Testis (tissue), 5 donors: ENCODE data around the gene METTL6. TPM values are rescaled to one million over a fixed set of nuclear protein-coding genes. Genes with fewer than 3 reads are reported as not detected.

Experiments
- DNase-seq: peaks from one replicate; pipeline ENCODE4 v3.0.0-alpha.2; 2019
- H3K27ac ChIP-seq, 2 donors: fragments of 200-600 bp; sonication (generic); one replicate each; pipeline ENCODE4 v1.5.1; 2019
- H3K27me3 ChIP-seq: fragments of 200-600 bp; sonication (generic); one replicate; pipeline ENCODE4 v1.5.1; 2019
- H3K36me3 ChIP-seq: fragments of 200-600 bp; sonication (generic); one replicate; pipeline ENCODE4 v1.5.1; 2017; ENCODE audit warnings: low read depth; ENCODE audit errors: missing control alignments
- H3K4me1 ChIP-seq: fragments of 200-600 bp; sonication (generic); one replicate; pipeline ENCODE4 v1.5.1; 2019
- H3K4me3 ChIP-seq, 2 donors: fragments of 200-600 bp; sonication (generic); one replicate each; pipeline ENCODE4 v1.5.1; 2017 to 2019
- H3K9me3 ChIP-seq: fragments of 200-600 bp; sonication (generic); one replicate; pipeline ENCODE4 v1.5.1; 2017
- POLR2A ChIP-seq: fragments of 450-650 bp; IDR thresholded peaks from one replicate; pipeline ENCODE4 v1.6.1; 2017; ENCODE audit warnings: antibody characterized with exemption, mild to moderate bottlenecking, moderate library complexity
- WGBS, 2 donors: methylation state at CpG; one replicate each; pipeline ENCODE4 v1.1.5; 2018; 5-methylcytosine and 5-hydroxymethylcytosine counted together
- intact Hi-C: fragments of 100-400 bp; cut with DNase I; formaldehyde crosslinking; loops from one replicate; pipeline ENCODE4 v1.15.1; 2023; ENCODE audit warnings: low total_unique reads
- long read RNA-seq, 2 donors: transcript quantifications; one replicate each; lab custom pipeline, GENCODE V29; 2026
- polyA plus RNA-seq: library from polyadenylated mRNA; stranded (reverse); fragments of 350-450 nt; fragmentation: Illumina TruSeq; extraction: RNeasy Lipid Tissue Mini Kit (QIAGEN cat#74804); gene quantifications from one replicate; pipeline ENCODE4 v1.2.3, GENCODE V29; 2014; ENCODE audit warnings: low read depth, low replicate concordance; ENCODE audit not compliant: insufficient read depth
- total RNA-seq, 2 donors: library from RNA; depleted of rRNA; stranded (reverse); fragments of >200 nt; gene quantifications; one replicate each; pipeline ENCODE4 v1.2.3, GENCODE V29; 2016
- TF ChIP-seq, protein P1 (sequence below), 3 experiments: fragments of 450-650 bp in 2 of 3; fragments of 200-600 bp in 1 of 3; sonication (generic) in 1 of 3; IDR thresholded peaks; one replicate each; pipeline ENCODE4 v1.5.1; 2016 to 2019; ENCODE audit warnings: antibody characterized with exemption in 3 of 3, mild to moderate bottlenecking in 2 of 3, moderate library complexity in 1 of 3

Gene METTL6, protein sequence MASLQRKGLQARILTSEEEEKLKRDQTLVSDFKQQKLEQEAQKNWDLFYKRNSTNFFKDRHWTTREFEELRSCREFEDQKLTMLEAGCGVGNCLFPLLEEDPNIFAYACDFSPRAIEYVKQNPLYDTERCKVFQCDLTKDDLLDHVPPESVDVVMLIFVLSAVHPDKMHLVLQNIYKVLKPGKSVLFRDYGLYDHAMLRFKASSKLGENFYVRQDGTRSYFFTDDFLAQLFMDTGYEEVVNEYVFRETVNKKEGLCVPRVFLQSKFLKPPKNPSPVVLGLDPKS
- 10 to 100 TPM; 45.1 to 49.4 TPM for total RNA-seq
- 42.9 TPM for polyA plus RNA-seq
- long read RNA-seq, donor 1, full-length matches to known transcripts: 6 of 6 reads
- long read RNA-seq, donor 1, partial matches to known transcripts: 0 of 6 reads
- long read RNA-seq, donor 1, other reads (novel, unspliced or antisense): 0 of 6 reads
- long read RNA-seq, donor 2, partial matches to known transcripts: 0 of 4 reads
- long read RNA-seq, donor 2, other reads (novel, unspliced or antisense): 0 of 4 reads

DNA sequence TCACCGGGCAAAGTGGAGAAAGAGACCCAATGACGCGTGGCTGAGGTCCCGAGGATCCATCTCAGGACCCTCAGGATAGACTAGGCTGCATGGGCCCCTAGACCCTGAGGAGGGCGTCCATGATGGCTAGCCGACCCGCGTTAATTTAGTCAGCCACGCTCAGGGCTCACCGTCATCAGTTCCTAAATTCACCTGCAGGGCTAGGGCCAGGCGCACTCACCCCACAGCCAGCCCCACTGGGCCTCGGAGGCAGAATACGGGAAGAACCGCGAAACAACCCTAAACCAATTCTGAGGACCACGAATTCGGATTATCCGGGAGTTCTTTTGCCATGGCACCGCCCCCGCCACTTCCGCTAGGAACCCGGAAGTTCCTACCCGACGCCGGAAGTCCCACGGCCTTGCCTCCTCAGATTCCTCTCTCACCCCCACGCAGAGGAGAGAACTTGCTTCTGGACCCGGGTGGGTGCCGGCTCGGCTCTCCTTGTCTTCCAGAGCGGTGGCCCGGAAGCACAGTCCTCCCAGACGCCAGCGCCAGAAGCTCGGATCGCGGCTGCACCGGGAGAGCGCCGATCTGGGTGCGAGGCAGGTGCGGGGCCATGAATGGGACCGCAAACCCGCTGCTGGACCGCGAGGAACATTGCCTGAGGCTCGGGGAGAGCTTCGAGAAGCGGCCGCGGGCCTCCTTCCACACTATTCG is at the start of gene METTL6, which contains the start of gene EAF1:
TSS of gene METTL6 (minus strand) at position 363 of the 699 bp plus-strand sequence. CDS start 1,033 bp downstream, outside the sequence.
TSS of gene EAF1 (plus strand) at position 417 of the 699 bp plus-strand sequence. CDS start at position 599, 182 bp downstream.
- intact Hi-C loops: no loop called here
- H3K9me3 ChIP-seq: no peaks in the 10 kb centered on the region
- H3K36me3 ChIP-seq: no peaks in the 10 kb centered on the region
- TF ChIP-seq, protein P1, sequence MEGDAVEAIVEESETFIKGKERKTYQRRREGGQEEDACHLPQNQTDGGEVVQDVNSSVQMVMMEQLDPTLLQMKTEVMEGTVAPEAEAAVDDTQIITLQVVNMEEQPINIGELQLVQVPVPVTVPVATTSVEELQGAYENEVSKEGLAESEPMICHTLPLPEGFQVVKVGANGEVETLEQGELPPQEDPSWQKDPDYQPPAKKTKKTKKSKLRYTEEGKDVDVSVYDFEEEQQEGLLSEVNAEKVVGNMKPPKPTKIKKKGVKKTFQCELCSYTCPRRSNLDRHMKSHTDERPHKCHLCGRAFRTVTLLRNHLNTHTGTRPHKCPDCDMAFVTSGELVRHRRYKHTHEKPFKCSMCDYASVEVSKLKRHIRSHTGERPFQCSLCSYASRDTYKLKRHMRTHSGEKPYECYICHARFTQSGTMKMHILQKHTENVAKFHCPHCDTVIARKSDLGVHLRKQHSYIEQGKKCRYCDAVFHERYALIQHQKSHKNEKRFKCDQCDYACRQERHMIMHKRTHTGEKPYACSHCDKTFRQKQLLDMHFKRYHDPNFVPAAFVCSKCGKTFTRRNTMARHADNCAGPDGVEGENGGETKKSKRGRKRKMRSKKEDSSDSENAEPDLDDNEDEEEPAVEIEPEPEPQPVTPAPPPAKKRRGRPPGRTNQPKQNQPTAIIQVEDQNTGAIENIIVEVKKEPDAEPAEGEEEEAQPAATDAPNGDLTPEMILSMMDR (IDR thresholded peaks at IDR 0.05): no peak
- TF ChIP-seq POLR2A: no peak
- peak within 1 kb of the TSS; percentile 69 to 75 for H3K27ac ChIP-seq
- H3K27me3 ChIP-seq: no peaks in the 10 kb centered on the region
- DNase-seq: peak; percentile 92
- WGBS, 2 donors: 0 to 1% methylated on average over 36 to 52 of the region's 52 CpGs
- H3K4me1 ChIP-seq: peaks cover 18% of the 10 kb centered on the region
- H3K4me3 ChIP-seq: peak within 1 kb of the TSS; percentile 96 to 98

DNA sequence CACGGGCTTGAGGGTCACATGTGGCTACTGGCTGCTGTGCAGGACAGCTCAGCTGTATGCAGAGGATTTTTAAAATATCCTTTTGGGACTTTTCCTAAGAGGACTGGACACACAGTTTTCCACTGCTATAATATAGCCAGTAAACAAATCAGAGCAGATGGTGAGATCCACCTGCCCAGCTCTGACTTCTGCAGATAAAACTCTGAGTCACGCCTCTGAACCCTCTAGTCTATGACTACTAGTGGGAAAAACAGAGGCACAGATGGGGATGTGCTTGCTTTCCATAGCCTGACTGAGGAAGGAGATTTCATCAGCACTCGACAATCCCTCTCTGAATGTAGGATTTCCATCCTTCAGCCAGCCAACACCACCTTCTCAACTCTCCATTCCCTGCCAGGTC is 49.0 kb upstream of the METTL6 start:
- Histone ChIP-seq H3K27ac (no peak overlapping the region), H3K4me1 (no peaks in the 10 kb centered on the region), H3K9me3 (no peaks in the 10 kb centered on the region), H3K4me3 (no peak overlapping the region), H3K27me3 (no peaks in the 10 kb centered on the region), H3K36me3 (no peaks in the 10 kb centered on the region)
- TF ChIP-seq, protein P1 (IDR thresholded peaks at IDR 0.05): no peak
- TF ChIP-seq POLR2A: no peak
- DNase-seq: no peak
- intact Hi-C loops: no loop called here
- 64 to 71% methylated on average over 3 of the region's 3 CpGs for WGBS, 2 donors

GRCh38 chr3:15475161-15475560 is 47.8 kb upstream of the METTL6 start:
- H3K27ac ChIP-seq: no peak overlapping the region
- H3K36me3 ChIP-seq: no peaks in the 10 kb centered on the region
- no peaks in the 10 kb centered on the region for H3K27me3 ChIP-seq
- intact Hi-C loops: no loop called here
- no peak for DNase-seq
- TF ChIP-seq POLR2A: no peak
- TF ChIP-seq, protein P1 (IDR thresholded peaks at IDR 0.05): no peak
- H3K4me1 ChIP-seq: no peaks in the 10 kb centered on the region
- no peaks in the 10 kb centered on the region for H3K9me3 ChIP-seq
- H3K4me3 ChIP-seq: no peak overlapping the region
- 57 to 94% methylated on average over 5 of the region's 5 CpGs for WGBS, 2 donors

DNA sequence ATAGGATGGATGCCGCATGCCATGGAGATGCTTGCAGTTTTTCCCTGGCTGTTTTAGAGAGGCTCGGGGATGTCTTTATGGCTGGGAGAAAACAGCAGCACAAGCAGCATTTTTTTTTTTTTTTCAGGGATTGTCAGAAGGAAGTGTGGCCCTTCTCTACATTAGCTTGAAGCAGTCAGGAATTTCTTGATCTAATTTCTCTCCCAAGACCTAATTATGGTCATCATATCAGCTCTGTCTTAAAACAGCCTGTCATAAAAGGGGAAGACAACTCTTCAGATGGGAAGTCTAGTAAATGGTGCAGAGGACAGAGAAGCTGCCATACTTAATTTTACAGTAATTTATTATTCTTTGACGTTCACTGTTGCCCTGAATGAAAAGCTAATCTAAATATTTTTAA is 44.5 kb upstream of the METTL6 start:
- no peaks in the 10 kb centered on the region for H3K27me3 ChIP-seq
- H3K36me3 ChIP-seq: no peaks in the 10 kb centered on the region
- WGBS, 2 donors: 88 to 89% methylated on average over 3 of the region's 3 CpGs
- no peak for DNase-seq
- intact Hi-C loops: no loop called here
- no peak overlapping the region for H3K4me3 ChIP-seq
- TF ChIP-seq POLR2A: no peak
- TF ChIP-seq, protein P1 (IDR thresholded peaks at IDR 0.05): no peak
- H3K27ac ChIP-seq: no peak overlapping the region
- H3K4me1 ChIP-seq: no peaks in the 10 kb centered on the region
- no peaks in the 10 kb centered on the region for H3K9me3 ChIP-seq
